HG03558 (cell line): Measurements from ENCODE around the gene CTSZ.

Source experiments
- ATAC-seq: cut with Tn5 transposase; IDR thresholded peaks from one replicate; pipeline ENCODE4 v1.9.1; 2021; ENCODE audit warnings: moderate number of reproducible peaks; ENCODE audit not compliant: unreplicated experiment; ENCODE audit errors: extremely low read depth

CTSZ gene

GRCh38 chr20:59001068-59001448 is 6.0 kb downstream of the CTSZ start:
- no peak for ATAC-seq

- ATAC-seq, result no peak
Measured at GRCh38 chr20:59000326-59000725, 6.7 kb downstream of the CTSZ start.

DNA sequence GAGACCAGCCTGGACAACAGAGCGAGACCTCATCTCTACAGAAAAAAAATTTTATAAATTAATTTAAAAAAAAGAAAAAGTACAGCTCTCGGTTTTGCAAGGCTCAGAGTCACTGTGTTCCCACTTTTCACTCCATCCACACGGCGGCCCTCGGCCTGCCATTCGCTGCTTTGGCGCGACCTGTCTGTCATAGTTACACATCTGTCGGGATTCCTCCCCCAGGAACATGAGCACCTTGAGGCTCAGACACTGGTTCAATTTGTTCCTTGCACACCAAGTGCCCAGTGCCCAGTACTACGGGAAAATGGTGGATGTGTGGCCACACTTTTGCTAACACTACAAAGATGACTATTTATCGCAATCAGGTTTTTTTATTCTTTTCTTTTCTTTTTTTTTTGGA is 8.4 kb downstream of the CTSZ start:
- ATAC-seq, result no peak

DNA sequence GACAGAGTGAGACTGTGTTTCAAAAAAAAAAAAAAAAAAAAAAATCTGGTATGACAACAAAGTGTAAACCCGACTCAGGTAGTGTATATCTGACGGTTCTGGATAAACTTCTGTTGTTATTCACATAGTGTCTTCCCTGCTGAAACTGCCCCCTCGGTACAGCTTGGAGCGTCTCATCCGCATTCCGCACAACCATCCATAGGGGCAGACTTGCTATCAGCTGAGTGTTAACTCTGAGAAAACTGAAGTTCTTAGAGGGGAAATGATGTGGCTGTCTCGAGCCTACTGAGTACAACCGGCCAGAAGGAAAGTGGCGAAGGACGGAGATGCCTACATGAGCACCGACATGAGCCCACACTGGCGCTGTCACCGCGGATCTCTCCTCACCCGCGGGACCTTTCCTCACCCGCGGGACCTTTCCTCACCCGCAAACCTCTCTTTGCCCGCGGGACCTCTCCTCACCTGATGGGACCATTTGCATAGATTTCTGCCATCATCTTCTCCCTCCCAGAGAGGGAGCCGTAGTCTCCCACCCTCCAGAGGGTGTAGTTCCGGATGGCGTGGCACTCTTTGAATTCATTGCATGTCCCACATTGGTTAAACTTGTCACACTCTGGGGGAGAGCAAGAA is 9.8 kb downstream of the CTSZ start:
- ATAC-seq, result no peak

DNA sequence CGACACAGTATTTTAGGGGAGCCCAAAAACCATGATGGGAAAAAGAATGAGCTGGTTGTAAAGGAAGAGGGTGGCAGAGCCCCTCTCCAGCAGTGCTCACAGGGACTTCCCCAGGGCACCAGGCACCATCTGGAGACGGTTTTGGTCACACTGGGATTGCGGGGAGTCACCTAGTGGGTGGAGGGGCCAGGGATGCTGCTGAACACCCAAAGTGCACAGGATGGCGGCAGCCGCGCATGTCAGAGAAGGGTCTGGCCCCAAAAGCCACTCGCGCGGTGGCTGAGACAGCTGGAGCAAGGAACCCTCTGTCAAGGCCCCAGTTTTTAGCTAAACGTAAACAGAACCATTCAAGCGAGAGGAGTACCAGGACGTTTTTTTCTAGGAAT is 10.8 kb downstream of the CTSZ start:
- ATAC-seq, result no peak

DNA sequence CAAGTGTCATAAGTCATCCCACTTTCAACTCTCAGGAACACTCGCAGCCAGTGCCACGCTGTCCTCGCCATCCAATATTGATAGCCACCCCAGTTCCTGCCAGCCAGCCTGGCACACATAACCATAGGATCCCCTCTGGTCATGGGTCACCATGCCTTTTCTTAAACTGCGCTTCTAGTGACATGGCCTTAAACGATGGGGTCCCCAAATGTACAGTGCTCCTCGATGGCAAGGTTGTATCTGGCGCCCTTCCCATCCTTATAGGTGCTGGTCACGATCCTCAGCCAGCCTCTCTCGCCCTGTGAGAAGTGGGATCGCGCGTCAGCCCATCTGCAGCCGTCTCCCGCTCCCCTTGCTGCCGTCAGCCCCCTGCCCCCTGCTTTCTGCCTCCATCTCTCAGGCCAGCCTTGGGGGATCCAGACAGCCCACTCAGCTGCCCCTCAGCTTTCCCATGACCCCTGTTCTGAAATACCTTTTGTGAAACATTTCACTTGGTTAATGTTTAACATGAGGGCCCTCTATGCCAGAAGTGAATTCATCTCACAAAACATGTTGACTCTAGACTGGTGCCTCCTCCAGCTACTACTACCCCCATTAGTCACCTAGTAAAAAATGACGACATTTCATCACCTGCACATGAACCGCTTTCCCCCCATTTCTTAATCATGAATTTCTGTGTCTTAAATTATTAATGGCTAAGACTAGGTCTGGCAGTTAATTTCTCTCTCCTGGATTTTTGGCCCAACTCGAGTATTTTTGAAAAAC is 11.4 kb downstream of the CTSZ start:
- ATAC-seq, result no peak

DNA sequence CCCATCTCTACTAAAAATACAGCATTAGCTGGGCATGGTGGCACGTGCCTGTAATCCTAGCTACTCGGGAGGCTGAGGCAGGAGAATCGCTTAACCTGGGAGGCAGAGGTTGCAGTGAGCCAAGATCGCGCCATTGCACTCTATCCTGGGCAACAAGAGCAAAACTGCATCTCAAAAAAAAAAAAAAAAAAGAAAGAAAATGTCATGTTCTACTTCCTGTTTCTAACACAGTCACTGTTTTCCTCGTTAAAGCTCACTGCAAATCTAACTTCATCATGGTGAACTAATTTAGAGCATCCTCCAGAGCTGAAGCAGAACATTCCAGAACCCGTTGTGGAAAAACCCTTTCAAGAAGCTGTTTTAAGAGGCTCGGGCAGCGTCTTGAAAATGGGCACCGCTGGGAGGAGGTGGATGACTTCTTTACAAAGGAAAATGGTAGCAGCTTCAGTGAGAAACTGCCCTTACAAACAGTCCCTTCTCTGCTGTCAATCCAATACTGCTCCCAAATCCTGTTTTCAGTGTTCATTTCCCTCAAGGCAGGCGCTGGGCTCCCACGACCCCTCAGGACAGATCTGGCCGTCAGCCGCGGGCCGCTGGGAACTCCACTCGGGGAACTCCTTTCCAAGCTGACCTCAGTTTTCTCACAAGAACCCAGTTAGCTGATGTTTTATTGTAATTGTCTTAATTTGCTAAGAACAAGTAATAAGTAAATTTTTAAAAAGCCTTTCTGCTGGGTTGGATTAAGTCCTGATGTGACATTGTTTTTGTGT is 12.5 kb downstream of the CTSZ start:
- no peak for ATAC-seq

DNA sequence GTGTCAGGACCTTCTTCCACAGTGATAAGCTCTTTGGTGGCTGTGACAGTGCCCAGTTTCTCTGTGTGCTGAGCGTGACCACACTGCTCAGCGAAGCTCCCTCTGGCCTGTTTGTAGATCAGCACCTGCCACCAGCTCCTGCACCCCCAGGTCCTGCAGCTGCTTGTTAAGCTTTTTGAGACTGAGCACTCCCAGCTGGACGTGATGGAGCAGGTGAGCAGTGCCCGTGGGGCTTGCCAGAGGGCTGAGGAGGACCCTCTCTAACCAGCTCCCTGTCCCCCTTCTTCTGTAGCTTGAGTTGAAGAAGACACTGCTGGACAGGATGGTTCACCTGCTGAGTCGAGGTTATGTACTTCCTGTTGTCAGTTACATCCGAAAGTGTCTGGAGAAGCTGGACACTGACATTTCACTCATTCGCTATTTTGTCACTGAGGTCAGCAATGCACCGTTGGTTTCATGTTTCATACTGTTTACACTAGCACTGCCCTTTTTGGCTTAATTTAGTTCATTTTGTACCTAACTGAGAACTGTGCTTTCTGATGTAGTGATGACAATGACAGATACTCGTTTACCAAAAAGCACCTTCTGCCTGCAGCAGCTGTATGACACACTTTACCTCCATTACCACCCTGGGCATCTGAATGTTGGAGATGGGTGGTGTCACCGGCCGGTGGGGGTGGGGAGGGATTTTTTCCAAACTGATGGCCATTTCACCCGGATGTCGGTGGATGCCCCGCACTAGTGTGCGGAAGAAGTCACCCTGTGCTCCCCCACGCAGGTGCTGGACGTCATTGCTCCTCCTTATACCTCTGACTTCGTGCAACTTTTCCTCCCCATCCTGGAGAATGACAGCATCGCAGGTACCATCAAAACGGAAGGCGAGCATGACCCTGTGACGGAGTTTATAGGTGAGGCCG is 13.5 kb downstream of the CTSZ start:
- no peak for ATAC-seq

GRCh38 chr20:58992911-58993310 is 14.1 kb downstream of the CTSZ start:
- no peak for ATAC-seq

DNA sequence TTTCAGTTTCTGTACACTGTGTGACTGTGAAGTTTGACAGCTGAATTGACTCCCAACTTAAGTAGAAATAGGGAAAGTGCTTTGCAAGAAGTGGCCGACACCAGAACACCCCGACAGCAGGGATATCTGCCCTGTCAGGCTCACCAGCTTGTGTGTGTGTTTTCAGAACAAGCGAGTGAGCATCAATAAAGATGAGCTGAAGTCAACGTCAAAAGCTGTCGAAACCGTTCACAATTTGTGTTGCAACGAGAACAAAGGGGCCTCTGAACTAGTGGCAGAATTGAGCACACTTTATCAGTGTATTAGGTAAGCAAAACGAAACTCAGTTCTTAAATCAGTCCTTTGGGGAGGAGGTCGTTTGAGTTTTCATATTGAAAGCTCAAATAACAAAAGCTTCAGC is 15.3 kb downstream of the CTSZ start:
- ATAC-seq, result no peak

DNA sequence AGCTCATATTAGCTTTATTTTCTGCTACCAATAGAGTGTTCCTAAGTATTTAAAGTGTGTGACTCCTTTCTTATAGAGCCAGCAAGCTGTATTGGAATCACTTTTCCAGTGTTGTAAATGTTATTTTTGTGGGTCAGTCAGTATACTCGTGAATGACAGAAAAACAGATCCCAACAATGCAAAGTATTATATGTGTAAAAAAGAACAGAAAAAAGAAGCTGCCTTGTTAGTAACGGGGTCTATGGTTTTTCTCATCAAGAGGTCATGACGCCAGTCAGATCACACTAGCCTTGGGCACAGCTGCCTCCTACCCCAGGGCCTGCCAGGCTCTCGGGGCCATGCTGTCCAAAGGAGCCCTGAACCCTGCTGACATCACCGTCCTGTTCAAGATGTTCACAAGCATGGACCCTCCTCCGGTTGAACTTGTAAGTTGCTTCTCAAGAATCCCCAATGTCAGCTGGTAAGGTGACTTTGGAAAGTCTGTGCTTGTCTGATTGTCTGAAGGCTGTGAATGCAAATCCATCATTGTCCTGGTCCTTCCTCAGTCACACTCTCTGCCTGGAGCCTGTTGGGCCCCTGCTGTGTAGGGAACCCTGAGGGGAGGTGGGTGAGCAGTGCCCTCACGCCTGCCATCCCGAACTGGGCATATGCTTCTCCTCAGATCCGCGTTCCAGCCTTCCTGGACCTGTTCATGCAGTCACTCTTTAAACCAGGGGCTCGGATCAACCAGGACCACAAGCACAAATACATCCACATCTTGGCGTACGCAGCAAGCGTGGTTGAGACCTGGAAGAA is 16.2 kb downstream of the CTSZ start:
- no peak for ATAC-seq

- no peak for ATAC-seq
Measured at GRCh38 chr20:58989196-58989595, 17.9 kb downstream of the CTSZ start.

DNA sequence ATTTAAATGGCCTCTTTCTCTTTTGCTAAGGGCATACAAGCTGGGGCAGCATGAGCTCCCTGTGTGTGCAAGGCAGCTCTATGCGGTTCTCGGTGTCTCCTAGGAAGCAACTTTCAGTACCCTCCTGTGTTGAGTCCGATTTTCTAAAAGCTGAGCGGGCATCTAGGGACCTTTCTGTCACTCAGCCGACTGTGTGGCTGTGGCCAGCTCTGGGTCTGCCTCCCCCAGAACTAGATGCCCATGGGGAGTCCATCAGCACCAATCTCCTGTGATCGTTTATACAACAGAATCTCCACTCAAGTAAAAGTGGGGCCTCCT is 18.5 kb downstream of the CTSZ start:
- ATAC-seq, result no peak

DNA sequence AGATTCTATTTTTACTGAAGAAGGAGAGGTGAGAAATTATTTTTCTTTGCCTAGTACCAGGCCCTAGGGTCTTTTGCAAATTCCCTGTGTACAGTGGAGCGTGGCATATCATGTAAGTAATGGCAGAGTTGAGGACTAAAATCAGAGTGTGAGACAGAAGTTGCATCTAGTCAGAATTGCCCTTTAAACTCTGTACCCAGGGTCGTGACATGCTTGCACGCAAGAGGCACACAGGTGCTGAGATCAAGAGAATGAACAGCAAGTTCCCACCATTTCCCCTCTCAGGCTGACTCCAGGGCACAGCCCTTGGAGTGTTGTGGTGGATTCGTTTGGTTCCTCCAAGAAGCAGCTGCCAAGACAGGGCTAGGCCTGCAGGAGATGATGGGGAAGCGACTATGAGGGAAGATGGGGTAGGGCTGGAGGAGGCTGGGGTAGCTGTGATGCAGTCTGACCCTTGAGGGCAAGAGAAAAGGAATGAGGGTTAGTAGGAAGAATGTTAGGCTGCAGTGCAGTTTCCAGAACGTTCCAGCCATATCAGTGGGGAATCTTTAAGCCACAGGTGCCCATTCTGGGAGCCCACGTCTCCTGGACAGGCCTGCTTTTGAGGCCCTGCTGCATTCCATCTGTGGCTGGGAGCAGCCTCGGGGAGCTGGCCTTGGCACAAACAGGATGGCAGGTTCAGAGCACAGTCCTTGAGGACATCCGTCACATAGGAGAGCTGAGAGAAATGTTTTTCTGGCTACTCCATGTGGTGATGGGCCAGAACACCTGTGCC is 19.1 kb downstream of the CTSZ start:
- ATAC-seq, result no peak

DNA sequence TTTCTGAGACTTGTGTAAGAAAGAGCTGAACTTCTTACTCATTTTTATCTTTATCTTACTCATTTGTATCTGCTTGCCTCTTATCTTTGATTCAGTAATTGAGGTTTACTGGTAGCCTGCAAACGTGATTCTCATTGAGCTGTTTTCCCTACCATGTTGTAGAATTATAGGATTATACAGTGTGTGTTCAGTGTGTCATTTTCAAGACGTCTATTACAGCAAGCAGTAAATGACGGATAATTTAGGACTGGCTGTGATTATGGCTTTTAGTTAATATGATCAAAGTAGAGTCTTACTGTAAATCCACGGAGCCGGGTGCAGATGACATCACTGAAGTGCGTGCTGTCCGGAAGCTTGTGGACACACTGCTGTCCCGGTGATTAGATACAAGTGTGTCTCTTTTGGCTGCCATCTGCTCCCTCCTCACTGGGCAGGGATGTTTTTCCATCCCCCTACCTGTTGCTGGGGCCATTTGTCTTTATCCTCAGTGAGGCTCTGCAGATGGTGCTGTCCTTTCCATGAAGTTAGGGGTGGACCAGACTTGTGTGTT is 20.0 kb downstream of the CTSZ start:
- no peak for ATAC-seq

DNA sequence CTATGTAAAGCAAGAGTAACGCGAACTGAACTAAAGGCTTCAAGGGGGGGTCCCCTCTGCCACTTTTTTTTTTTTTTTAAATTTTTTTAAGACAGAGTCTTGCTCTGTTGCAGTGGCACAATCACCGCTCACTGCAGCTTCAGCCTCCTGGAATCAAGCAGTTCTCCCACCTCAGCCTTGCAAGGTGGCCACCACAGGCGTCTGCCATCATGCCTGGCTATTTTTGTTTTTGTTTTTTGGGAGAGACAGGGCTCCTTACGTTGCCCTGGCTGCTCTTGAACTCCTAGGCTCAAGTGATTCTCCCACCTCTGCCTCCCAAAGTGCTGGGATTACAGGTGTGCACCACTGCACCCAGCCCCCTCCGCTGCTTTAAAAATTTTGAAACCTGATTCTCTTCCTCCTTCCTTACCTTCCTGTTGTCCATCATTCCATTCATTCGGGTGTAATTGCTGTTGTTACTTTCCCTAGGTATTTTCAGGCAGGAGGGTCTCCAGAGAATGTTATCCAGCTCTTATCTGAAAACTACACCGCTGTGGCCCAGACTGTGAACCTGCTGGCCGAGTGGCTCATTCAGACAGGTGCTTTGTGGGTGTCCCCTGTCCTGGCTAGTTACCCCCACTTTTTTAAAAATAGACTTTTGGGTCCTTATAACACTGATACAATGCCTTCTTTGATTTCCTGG is 20.6 kb downstream of the CTSZ start:
- ATAC-seq, result no peak

- ATAC-seq, result no peak
Measured at GRCh38 chr20:58985656-58986055, 21.4 kb downstream of the CTSZ start.

GRCh38 chr20:58984691-58985090 is 22.4 kb downstream of the CTSZ start:
- ATAC-seq, result no peak
